Measurements from ENCODE around the gene ADAMTS12. TPM values are rescaled to one million over a fixed set of nuclear protein-coding genes. Genes with fewer than 3 reads are reported as not detected.
A peak's percentile ranks its signal among the peaks of the same experiment; 100 is the strongest.

ADAMTS12 gene
- total and polyA plus RNA-seq, 9 of the 15 experiments (the other 6 are each of a cell fraction or from before 2014, with no cell fraction given), result 0.11 TPM; not detected in 8

DNA sequence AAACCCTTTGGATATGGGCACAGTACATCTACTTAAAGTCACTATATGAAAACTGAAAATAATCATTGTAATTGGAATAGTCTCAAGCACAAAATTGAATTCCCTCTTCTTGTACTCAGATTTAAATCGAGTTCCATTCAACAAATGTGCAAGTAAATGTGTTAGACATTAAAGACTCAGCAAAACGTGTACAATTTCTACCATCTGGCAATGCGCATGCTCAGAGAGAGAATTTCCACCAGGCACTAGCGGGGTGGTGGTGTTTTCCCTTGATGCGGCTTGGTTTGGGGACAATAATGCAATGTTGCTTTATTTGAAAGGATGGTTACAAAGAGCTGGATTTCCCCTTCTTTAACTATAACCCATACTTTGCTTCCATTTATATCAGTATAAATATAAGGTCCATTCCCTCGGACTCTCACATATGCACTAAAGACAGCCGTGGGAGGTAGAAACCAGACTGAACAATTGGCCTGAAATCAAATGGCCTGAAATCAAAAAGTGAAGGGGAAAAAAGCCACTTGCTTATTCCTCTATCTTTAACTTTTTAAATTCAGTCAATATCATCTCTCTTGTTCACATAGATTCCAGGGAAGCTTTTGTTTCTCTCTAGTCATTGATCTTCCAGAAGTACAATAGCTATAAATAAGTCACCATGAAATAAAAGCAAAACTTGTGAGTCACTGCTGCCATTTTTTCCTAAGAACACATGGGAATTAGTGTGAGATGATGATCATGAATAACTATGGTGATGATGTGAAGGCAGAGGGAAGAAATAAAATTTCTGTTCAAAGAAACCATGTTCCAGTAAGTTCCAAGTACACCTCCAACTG is 59.2 kb downstream of the ADAMTS12 start:
- ChIA-PET CTCF (ENCODE audit: low intra/inter-chr PET ratio) (no interaction called here), POLR2A (interaction anchor here (0.9 to 1.0 kb wide), 2 partner anchors 13 to 313 kb away, joined by 3 to 4 read pairs; no protein-coding TSS in a partner anchor)
- Histone ChIP-seq H3K36me3 (ENCODE audit: control insufficient read depth, insufficient read depth, low read length) (no peaks in the 10 kb centered on the region), H3K4me2 (ENCODE audit: insufficient read depth, low read length) (no peak overlapping the region), H3K27ac (ENCODE audit: extremely low read depth, low read depth, low read length) (no peak overlapping the region), H3K9me3 (replicated peaks; ENCODE audit: control insufficient read depth, insufficient read depth, low read depth, low read length) (no peaks in the 10 kb centered on the region), H3K4me1 (replicated peaks in 1 of 2; ENCODE audit: control insufficient read depth in 2 of 2, insufficient read depth in 2 of 2, low read length in 2 of 2) (no peaks in the 10 kb centered on the region), H3K79me2 (ENCODE audit: control insufficient read depth, insufficient read depth, low read length) (no peaks in the 10 kb centered on the region), H3K9me1 (ENCODE audit: control insufficient read depth, insufficient read depth, low read length) (no peaks in the 10 kb centered on the region), H3K27me3 (ENCODE audit: control insufficient read depth in 2 of 2, insufficient read depth in 2 of 2, low read length in 2 of 2) (no peaks in the 10 kb centered on the region), H2AFZ (ENCODE audit: low read depth, low read length) (no peak overlapping the region), H3K4me3 (no peak overlapping the region), H3K9ac (ENCODE audit: insufficient read depth in 1 of 2, low read depth in 2 of 2, low read length in 2 of 2) (no peak overlapping the region), H4K20me1 (replicated peaks; ENCODE audit: control insufficient read depth, insufficient read depth, low read length) (no peaks in the 10 kb centered on the region)
- FAIRE-seq, result no peak
- peak; percentile 78 to 81 for TF ChIP-seq NRF1 (conservative IDR thresholded peaks at IDR 0.05 in 1 of 2, IDR thresholded peaks at IDR 0.05 in 1 of 2)
- no peak for TF ChIP-seq PHB (CRISPR knock-in tag; IDR thresholded peaks at IDR 0.05)
- in situ Hi-C loops (cut with MboI), result no loop called here
- intact Hi-C loops (cut with micrococcal nuclease), result no loop called here
- BruUV-seq (replicated peaks), result no TSS peak
- DNase-seq (ENCODE audit: extremely low read depth in 1 of 4, low spot score in 3 of 4), result no peak
- WGBS (ENCODE audit: insufficient coverage, low coverage, missing lambda C conversion rate), result under 1% methylated on average over 7 of the region's 7 CpGs
- no peak for ATAC-seq

DNA sequence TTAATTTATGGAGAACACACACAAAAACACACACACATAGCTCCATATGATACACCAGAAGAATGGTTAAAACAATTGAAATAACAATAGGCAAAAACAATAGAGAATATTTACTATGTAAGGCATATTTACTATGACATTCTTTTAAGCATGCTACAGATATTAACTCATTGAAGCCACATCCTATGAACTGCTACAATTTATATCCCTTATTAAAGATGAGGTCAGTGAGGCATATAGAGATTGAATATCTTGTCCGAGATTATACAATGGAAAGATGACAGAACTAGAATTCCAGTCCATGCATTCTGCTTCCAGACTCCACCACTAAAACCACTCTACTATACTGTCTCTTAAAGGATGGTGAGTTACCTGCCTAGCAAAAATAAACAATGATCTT is 60.7 kb downstream of the ADAMTS12 start:
- no peak overlapping the region for H3K27ac ChIP-seq (ENCODE audit: extremely low read depth, low read depth, low read length)
- in situ Hi-C loops (cut with MboI) (no loop called here), intact Hi-C loops (cut with micrococcal nuclease) (no loop called here)
- no TSS peak for BruUV-seq (replicated peaks)
- H3K4me1 ChIP-seq (replicated peaks in 1 of 2; ENCODE audit: control insufficient read depth in 2 of 2, insufficient read depth in 2 of 2, low read length in 2 of 2), result no peaks in the 10 kb centered on the region
- H3K4me2 ChIP-seq (ENCODE audit: insufficient read depth, low read length), result no peak overlapping the region
- ATAC-seq, result no peak
- H3K4me3 ChIP-seq, result no peak overlapping the region
- ChIA-PET CTCF (ENCODE audit: low intra/inter-chr PET ratio) (no interaction called here), POLR2A (no interaction called here)
- H3K79me2 ChIP-seq (ENCODE audit: control insufficient read depth, insufficient read depth, low read length), result no peaks in the 10 kb centered on the region
- DNase-seq (ENCODE audit: extremely low read depth in 1 of 4, low spot score in 3 of 4), result no peak
- H3K36me3 ChIP-seq (ENCODE audit: control insufficient read depth, insufficient read depth, low read length), result no peaks in the 10 kb centered on the region
- 0% methylated on average over 1 of the region's 1 CpG for WGBS (ENCODE audit: insufficient coverage, low coverage, missing lambda C conversion rate)
- no peaks in the 10 kb centered on the region for H4K20me1 ChIP-seq (replicated peaks; ENCODE audit: control insufficient read depth, insufficient read depth, low read length)
- H3K9me3 ChIP-seq (replicated peaks; ENCODE audit: control insufficient read depth, insufficient read depth, low read depth, low read length), result no peaks in the 10 kb centered on the region
- H3K9ac ChIP-seq (ENCODE audit: insufficient read depth in 1 of 2, low read depth in 2 of 2, low read length in 2 of 2), result no peak overlapping the region
- no peak for FAIRE-seq
- H3K9me1 ChIP-seq (ENCODE audit: control insufficient read depth, insufficient read depth, low read length), result no peaks in the 10 kb centered on the region
- no peaks in the 10 kb centered on the region for H3K27me3 ChIP-seq (ENCODE audit: control insufficient read depth in 2 of 2, insufficient read depth in 2 of 2, low read length in 2 of 2)
- H2AFZ ChIP-seq (ENCODE audit: low read depth, low read length), result no peak overlapping the region
- TF ChIP-seq PHB (CRISPR knock-in tag; IDR thresholded peaks at IDR 0.05), result no peak
- TF ChIP-seq CSDE1 (IDR thresholded peaks at IDR 0.05), result no peak
- no peak for TF ChIP-seq ZNF408 (CRISPR knock-in tag; IDR thresholded peaks at IDR 0.05; ENCODE audit: low read depth)
- TF ChIP-seq, protein P1, sequence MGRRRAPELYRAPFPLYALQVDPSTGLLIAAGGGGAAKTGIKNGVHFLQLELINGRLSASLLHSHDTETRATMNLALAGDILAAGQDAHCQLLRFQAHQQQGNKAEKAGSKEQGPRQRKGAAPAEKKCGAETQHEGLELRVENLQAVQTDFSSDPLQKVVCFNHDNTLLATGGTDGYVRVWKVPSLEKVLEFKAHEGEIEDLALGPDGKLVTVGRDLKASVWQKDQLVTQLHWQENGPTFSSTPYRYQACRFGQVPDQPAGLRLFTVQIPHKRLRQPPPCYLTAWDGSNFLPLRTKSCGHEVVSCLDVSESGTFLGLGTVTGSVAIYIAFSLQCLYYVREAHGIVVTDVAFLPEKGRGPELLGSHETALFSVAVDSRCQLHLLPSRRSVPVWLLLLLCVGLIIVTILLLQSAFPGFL (CRISPR knock-in tag; IDR thresholded peaks at IDR 0.05), result no peak
- TF ChIP-seq, protein P2, sequence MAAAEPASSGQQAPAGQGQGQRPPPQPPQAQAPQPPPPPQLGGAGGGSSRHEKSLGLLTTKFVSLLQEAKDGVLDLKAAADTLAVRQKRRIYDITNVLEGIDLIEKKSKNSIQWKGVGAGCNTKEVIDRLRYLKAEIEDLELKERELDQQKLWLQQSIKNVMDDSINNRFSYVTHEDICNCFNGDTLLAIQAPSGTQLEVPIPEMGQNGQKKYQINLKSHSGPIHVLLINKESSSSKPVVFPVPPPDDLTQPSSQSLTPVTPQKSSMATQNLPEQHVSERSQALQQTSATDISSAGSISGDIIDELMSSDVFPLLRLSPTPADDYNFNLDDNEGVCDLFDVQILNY (CRISPR knock-in tag; IDR thresholded peaks at IDR 0.05), result no peak
- TF ChIP-seq CREM (IDR thresholded peaks at IDR 0.05; ENCODE audit: low read depth), result no peak
- TF ChIP-seq, protein P3, sequence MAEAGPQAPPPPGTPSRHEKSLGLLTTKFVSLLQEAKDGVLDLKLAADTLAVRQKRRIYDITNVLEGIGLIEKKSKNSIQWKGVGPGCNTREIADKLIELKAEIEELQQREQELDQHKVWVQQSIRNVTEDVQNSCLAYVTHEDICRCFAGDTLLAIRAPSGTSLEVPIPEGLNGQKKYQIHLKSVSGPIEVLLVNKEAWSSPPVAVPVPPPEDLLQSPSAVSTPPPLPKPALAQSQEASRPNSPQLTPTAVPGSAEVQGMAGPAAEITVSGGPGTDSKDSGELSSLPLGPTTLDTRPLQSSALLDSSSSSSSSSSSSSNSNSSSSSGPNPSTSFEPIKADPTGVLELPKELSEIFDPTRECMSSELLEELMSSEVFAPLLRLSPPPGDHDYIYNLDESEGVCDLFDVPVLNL (CRISPR knock-in tag; IDR thresholded peaks at IDR 0.05; ENCODE audit: low read depth), result no peak
- TF ChIP-seq, protein P4, sequence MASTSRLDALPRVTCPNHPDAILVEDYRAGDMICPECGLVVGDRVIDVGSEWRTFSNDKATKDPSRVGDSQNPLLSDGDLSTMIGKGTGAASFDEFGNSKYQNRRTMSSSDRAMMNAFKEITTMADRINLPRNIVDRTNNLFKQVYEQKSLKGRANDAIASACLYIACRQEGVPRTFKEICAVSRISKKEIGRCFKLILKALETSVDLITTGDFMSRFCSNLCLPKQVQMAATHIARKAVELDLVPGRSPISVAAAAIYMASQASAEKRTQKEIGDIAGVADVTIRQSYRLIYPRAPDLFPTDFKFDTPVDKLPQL (IDR thresholded peaks at IDR 0.05; ENCODE audit: extremely low read depth, insufficient read length), result no peak
- TF ChIP-seq ARID2 (IDR thresholded peaks at IDR 0.05), result no peak
